GM19351 (cell line): ENCODE data around the gene FOXS1.
A peak's percentile ranks its signal among the peaks of the same experiment; 100 is the strongest.
"Not testable (repeated sequence)": the region's sequence is repeated elsewhere in the genome, so short reads cannot be mapped to it uniquely, and the experiment has no call there.

Experiments
- ATAC-seq: cut with Tn5 transposase; IDR thresholded peaks from one replicate; pipeline ENCODE4 v1.9.1; 2021; ENCODE audit warnings: mild to moderate bottlenecking, moderate library complexity; ENCODE audit not compliant: unreplicated experiment

Gene FOXS1

DNA sequence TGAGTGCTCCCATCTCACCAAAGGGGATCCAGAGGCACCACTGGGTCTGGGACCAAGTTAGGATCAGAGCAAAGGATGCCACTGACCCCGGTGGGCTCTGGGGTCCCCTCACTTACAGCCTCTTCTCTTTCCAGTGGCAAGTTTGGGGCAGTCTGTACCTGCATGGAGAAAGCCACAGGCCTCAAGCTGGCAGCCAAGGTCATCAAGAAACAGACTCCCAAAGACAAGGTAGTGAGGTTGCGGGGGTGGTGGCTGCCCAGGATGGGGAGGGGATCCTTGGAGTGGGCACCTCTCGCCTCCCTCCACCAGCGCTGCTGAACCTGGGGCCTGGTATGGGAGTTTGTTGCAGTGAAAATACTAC lies 21.3 kb downstream of the FOXS1 start:
- no peak for ATAC-seq

DNA sequence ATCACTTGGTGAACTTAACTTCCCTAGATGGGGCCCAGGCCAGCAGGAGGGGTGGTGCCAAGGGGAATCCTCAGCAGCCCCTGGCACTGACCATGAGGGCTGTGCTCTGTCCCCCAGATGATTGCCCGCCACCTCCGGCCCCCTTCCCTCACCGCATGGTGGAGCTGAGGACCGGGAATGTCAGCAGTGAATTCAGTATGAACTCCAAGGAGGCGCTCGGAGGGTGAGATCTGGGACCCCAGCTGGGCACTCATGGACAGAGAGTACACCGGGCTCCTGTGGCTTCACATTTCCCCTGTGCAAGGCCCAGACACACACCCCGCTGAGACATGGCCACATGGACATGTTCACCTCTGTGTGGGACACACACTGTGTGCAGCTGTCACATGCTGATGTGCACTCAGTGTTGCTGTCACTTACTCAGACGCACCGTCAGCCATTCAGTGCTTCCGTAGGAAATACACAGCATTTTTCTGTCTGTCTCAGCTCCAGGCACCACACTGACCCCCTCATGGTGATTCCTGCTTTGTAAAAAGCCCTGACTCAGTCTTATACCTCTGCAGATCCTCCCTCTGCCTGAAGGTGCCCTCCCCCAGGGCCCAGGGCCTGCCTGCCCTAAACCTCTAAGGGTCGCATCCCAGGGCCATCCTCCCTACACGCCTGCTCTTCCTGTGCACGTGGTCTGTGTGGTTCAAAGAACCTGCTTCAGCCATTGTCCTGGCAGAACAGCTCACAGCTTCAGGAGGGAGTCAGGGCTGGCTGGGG lies 21.9 kb downstream of the FOXS1 start:
- no peak for ATAC-seq

DNA sequence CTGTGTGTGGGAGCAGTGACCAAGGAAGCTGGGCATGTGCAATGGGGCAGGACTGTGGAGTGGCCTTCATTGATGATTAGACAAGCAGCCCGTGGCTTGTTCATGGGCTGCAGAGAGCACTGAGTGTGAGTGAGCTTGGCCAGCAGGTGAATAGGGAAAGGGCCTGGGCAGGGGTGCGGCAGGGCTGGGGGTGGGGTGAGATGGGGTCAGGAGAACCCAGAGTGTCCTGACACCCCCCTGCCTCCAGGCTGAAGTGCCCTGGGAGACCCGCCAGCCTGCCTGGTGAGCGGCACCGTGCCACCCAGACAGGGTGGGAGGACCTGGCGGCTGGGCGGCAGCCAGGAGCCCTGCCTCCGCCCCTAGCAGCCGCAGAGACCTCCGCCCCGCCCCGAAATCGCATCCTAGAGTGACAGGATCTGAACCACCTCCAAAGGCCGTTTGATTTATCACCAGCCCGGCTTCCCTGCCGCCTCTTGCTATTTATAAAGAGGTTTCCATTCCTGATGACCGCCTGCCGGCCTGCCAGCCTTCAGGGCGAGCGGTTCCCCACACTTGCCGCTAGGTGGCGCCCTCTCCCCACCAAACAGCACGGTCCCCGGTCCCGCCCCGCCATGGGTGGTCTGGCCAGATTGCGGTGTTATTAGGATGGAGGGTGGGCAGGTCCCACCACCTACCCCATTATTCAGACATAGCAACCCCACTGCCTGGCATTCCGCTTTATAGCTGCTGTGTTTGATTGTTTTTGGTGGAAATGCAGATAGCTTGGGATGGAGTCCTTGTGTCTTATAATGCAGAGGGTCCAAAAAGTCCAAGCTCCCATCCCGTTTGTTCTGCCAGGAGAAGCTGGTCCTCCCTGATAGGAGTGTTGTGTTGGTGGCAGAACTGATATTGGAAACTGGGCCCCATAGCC lies 22.7 kb downstream of the FOXS1 start:
- peak; percentile 71 for ATAC-seq

DNA sequence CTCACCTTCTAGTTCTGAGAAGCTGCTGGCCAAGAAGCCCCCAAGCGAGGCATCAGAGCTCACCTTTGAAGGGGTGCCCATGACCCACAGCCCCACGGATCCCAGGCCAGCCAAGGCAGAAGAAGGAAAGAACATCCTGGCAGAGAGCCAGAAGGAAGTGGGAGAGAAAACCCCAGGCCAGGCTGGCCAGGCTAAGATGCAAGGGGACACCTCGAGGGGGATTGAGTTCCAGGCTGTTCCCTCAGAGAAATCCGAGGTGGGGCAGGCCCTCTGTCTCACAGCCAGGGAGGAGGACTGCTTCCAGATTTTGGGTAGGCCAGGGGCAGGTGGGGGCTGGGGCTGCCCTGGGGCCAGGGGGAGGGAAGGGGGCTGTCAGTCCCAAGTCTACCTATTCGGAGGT lies 24.0 kb downstream of the FOXS1 start:
- no peak for ATAC-seq

DNA sequence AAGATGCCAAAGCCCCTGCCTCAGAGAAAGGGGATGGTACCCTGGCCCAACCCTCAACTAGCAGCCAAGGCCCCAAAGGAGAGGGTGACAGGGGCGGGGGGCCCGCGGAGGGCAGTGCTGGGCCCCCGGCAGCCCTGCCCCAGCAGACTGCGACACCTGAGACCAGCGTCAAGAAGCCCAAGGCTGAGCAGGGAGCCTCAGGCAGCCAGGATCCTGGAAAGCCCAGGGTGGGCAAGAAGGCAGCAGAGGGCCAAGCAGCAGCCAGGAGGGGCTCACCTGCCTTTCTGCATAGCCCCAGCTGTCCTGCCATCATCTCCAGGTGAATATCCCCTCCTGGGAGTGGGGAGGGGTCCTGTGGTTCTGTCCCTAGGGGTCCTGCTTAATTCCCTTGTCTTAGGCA lies 25.2 kb downstream of the FOXS1 start:
- no peak for ATAC-seq

DNA sequence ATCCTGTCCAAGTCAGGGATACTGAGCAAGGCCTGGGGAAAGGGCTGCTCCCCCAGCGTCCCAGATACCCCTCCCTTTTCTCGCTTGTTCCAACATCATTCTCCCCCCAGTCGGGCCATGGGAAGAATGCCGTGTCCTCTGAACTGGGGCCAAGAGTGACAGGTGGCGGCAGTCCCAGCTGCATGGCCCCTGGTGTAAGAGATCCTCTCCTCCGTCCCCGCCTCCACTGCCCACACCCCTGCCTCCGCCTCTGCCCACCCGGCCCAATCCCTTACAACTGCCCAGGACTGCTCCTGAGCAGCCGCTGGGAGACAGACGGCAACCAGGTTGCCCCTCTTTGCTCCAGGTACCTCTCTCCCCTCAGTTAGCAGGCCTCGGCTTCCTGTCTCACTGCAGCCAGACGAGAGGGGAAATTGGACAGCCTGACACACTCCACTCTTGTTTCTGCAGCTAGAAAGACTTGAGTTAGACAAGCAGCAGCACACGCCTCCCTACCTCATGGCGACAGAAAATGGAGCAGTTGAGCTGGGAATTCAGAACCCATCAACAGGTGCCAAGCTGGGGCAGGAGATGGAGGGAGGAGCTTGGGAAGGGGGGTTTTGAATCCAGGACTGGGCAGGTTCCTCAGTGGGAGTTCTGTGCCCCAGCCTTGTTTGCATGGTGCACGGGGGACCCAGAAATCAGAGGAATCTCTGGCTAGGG lies 26.2 kb downstream of the FOXS1 start, which contains the start of gene MYLK2:
MYLK2 (plus strand) TSS at position 274 of the 702 bp plus-strand sequence; CDS start at position 499, 225 bp downstream.
- ATAC-seq, result no peak

DNA sequence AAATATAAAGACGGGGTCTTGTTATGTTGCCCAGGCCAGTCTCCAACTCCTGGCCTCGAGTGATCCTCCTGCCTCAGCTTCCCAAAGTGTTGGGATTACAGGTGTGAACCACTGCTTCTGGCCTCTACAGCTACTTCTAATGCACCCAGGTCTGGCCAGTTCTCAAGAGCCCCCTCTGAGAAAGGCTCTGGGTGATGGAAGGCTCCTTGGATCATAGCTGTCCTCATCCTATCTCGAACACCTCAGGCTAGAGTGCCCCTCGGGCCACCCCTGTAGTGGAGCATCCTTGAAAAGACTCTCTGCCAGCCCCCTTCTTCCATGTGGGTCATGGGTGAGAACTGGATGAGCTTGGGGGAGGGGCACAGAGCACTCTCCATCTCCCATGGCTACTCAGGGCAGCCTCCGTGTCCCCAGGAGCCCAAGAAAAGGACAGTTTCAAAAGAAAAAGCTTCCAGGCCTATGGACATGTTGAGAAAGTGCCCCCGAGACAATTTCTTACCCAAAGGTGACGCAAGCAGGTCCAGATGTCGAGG lies 27.0 kb downstream of the FOXS1 start:
- ATAC-seq, result no peak

DNA sequence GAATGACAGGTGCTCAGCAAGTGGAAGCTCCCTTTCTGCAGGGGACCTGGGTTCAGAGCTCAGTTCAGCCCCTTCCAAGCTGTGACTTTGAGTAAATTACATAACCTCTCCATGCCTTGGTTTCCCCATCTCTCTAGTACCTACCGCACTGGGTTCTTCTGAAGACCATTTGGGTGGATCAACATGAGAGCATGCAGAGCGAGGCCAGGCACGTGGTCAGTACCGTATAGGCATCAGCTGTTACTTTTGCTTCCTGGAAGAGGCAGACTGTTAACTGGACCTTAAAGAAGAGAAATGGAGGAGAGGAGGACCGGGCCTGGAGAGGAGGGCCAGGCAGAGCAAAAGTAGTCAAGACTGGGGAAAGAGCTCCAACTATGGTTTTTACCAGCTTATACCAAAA lies 27.9 kb downstream of the FOXS1 start:
- ATAC-seq, result no peak

DNA sequence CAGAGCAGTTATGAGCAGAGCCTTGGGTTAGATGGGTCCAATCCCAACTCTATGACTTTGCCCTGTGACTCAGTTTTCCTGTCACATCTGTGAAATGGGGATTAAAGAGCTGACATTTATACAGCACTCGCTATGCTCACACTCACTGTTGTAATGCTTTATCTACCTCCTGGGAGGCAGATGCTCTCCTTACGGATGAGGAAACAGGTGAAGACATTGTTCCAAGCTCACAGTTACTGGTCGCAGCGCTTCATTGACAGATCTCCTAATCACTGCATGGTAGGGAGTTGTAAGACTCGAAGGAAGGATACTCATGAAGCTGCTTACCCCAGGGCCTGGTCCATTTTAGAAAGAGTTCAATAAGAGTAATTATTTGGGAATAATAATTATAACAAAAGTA lies 29.2 kb downstream of the FOXS1 start:
- ATAC-seq, result no peak

DNA sequence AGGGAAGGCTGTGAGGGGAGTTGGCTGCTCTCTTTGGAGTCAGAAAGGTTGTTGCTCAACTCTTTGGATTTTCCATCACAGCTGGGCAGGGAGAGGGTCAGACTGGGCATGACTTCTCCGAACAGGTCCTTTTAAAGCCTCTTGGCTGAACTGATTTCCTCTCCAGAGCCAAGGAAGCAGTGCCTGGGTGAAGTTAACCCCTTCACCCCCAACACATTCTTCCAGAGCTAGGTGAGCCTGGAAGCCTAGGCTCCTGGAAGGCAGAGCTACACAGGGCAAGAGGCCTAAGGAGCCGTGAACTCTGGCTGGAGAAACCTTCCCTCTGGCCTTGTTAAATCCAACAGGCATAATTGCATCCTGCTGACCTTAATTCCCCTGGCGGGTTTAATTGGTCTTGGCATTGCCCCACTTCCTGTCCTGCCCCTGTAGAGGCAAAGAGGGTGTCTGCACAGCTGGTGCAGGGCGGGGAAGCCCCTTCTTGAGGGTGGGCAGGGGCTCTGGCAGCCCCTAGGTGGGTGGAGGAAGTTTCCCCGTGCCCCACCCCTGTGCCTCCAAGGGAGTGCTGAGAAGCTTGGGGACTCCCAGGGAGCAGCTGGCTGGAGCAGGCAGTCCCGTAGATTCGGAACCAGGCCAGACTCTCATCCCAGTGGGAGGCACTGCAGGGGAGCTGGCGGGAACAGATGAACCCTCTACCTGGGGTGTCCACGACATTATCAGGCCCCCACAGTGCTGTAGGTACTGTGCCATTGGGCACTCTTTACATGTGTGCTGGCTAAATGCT lies 29.8 kb downstream of the FOXS1 start:
- no peak for ATAC-seq

DNA sequence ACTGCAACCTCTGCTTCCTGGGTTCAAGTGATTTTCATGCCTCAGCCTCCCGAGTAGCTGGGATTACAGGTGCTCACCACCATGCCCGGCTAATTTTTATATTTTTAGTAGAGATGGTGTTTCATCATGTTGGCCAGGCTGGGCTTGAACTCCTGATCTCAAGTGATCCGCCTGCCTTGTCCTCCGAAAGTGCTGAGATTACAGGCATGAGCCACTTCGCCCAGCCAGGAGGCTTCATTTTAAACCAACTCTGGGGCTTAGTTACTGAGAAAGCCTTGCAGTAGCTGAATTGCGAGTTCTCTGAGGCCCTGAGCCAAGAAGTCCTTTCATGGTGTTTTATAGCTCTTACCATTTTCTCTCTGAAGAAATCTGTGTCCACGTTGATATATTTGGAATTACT lies 31.3 kb downstream of the FOXS1 start:
- not testable (repeated sequence) for ATAC-seq

DNA sequence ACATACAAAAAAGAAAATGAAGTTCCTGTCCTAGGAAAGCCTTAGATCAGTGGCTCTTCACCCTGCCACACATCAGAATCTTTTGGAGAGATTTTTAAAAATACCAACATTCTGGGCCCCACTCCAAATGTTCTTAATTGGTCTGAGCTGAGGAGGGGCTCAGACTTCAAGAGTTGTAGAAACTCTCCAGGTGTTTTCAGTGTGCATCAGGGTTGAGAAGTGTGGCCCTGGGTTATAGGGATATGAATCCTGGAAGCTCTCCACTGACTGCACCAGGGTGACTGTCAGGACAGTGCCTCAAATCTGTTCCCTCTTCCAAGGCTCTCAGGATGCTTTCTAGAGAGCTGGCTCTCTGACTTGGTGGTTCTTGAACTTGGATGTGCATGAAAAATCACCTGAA lies 31.8 kb downstream of the FOXS1 start:
- ATAC-seq, result no peak

DNA sequence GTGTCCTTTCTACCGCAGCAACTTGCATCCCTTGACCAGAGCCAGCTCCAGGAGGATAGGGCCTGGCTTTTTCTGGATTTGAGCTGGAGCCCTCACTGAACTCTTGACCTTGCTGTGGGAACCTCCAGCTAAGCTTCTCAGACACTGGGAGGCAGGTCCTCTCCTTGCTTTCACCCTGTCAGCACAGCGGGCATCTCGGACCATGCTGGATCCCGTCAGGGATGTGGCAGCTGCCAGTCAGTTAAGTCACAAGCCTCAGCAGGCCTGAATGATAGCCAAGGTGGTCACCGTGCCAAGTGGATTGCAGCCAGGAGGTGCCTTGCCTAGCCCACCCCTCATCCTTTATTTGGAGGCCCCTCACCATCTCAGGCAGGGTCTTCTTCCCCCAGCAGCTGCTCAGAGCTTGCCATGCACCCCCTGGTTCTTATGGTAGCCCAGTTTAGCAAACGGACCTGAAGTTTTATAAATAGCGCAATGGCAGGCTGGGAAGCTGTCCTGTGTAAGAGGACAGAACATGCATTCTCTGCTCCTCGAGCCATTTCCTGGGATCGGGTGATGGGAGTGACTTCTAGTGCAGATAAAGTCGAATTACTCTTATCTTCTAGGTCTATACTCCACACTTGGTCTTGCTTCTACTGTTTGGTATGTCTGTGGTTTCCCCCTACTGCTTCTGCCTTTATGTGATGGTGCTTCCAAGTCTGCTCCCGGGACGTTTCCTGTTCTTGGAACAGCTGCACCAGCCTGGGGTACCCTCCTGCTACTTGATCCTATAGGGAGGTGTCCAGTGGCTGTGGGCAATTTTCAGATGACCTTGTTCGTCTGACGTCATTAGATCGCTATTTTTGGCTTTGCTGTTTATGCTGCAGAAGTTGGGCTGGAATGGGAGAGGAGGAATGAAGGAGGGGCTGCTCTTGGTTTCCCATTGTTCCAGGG lies 33.3 kb downstream of the FOXS1 start:
- ATAC-seq, result no peak

DNA sequence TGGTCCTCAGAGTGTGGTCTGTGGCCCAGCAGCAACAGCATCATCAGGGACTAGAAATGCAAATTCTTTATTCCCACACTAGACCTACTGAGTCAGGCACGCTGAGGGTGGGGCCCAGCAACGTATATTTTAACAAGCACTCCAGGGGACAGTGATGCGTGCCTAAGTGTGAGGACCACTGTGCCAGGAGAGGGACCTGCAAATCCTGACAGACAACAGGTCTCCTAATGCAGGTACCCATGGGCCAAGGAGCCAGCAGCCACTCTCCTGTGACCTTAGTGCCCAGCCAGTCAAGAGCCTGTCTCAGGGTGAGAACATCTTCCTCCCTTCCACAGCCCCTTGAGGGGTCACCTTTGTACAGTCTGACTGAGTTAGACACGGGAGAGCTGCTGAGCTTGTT lies 34.2 kb downstream of the FOXS1 start:
- ATAC-seq, result no peak

DNA sequence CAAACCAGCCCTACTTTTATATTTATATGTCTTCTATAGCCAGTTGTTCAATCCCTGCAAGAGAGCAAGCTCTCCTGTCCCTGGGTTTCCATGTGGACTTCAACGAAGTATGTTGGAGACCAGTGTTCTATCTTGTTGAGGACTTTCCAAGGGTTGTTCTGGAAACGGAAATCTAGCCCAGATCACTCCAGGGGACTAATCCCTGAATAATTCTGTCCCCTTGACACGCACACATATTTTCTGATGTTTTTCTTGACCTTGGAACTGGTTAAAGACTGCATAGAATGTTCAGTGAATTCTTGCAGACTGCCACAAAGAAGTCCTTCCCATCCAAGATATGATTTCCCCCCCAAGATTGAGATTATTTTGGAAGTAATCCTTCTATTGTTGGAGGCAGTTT lies 35.7 kb downstream of the FOXS1 start:
- ATAC-seq, result no peak

DNA sequence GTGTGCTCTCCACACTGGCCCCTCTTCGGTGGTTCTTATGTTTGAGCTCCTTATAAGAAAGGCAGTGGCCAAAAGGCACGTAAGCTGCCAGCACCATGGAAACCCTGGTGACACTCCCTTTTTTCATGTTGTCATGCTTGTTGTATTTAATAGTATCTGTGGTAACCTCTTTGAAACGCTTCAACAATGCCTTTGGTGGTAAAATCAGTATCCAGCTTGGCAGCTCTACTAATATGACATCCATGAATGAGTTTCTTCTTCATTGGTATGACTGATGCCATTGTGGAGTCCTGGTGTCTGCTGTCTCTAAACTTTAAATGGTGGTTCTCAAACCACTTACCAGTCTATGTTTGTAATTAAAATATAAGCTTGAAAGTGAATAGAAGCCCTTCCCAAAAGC lies 36.9 kb downstream of the FOXS1 start:
- no peak for ATAC-seq

DNA sequence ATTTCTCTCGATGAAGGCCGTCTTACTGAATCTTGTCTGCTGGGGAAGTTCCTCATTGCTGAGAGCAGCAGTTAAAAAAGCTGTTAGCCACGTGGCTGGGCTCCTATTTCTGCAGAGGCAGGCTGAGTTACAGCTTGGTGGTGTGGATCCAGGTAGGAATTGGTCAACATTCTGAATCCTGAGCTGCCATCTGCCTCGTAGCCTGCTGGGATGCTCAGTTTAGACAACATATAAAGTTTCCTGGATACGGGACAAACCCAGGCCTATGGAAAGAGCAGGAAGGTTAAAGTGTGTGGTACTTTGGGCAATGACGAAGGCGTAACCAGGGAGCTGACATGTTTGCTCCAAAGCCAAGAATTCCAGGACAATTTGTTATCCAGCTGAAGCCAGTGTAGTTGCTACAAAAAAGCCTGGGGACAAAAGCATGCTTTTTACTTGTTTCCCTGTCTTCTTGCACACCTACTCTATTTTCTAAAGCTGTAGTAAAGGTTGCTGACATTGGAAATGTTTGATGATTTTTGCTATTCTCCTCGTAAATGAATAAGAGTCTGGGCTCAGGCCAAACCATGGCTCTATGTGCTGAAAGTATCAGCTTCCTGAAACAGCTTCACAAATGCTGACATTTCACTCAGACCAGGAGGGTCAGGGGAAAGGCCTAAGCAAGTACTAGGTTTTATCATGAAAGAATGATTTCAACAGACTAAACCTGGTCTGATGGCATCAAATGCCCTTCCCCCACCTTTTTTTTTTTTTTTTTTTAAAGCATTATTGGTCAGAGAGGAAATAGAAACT lies 38.6 kb downstream of the FOXS1 start:
- ATAC-seq, result no peak

DNA sequence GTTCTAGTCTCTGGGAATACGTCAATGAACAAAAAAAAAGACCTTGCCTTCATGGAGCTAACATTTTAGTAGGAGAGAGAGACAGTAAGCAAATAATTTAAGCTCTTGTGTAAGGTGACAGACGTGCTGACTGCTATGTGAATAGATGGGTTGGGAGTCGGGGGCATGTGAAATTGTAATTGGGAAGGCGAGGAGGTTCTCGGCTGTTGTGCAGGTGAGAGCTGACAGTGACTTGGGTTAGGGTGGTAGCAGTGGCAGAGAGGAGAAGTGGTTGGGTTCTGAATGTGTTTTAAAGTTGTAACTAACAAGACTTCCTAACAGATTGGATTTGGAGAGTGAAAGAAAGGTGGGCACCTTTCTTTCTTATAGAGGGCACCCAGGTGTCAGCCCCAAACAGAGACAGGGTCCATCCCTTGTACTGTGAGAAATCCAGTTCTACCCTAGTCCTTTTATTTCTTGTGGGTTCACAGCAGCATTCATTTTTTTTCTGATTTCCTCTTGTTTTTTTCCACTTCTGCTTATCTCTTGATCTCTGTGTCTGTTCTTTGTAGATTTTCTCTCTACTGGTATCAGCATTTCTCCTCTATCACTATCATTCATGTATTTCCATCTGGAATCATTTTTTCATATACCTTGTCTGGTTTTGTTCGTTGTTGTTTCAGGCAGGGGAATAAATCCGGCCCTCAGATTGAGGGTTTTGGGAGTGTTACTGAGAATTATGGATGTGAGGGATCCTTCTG lies 41.7 kb downstream of the FOXS1 start:
- no peak for ATAC-seq
